ENCODE measurements around the gene C8A. TPM values are rescaled to one million over a fixed set of nuclear protein-coding genes. Genes with fewer than 3 reads are reported as not detected.

C8A gene
- total RNA-seq, 1 donor from 2014 or later, result not detected

DNA sequence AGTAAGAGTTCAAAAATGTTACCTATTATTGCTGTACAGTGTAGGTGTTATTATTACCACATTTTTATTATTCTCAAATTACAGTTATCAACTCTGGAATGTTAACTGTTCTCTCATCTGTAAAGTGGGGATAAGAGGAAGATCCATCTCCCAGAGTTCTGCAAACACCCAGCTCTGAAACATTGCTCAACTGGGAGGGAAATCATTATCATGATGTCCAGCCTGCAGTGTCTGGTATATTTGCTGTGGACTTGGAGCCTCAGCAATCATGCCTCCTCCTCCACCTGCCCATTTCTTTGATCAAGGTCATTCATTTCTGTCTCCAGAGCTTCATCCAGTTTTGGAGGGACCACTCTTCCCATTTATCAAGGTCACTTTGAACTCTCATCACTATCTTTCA, 39.4 kb downstream of the C8A start:
- DNase-seq, result no peak

DNA sequence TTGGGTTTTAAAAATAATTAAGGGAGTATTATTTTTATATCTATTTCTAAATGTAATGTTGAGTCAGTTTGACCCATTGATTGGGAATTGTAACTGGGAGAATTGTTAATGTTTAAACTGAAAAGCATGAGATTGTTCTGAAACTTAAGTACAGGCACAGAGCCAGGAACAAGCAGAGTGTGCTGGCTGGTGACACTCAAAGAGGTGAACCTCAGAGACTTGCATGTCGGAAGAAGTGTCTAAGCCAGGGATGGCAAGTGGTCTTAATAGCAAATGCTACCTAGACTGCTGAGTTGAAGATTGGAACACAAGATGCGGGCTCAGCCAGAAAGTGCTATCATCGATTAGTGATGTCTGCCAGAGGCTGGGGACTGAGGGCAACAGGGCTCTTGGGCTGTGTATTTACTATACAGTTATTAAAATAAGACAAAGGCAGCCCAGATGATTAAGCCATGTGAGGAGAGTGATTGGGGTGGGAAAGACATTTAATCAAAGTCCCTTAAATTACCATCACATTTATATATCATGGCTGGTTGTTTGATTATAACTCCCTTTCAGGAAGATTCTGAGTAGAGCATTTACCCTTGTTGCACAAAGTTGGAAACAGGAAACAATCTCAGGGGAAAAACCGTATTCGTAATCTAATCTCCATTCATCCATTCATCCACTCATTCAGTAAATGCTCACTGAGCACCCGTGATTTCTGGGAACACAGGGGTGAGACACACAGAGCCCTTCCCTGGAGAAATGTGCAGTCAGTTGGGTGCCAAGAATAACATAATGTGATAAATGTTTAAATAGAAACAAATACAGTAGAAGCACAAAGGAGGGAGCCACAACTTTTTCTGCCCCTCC, 42.8 kb downstream of the C8A start:
- DNase-seq, result no peak

DNA sequence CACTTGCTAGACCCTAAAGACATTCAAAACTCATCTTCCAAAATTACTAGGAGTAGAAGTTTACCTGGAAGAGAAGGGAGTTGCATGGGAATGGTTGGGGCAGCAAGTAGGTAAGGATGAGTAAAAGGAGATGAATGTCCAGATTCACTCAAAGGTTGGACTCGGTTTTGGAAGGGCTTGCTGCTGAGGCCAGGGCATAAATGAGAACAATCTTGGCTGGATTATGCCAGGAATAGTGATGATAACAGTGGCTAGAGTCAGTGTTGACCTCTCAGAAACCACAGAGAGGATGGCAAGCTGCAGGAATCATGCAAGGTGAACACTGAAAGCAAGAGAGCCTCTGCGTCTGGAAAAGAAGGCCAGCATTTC, 43.4 kb downstream of the C8A start:
- DNase-seq, result no peak

DNA sequence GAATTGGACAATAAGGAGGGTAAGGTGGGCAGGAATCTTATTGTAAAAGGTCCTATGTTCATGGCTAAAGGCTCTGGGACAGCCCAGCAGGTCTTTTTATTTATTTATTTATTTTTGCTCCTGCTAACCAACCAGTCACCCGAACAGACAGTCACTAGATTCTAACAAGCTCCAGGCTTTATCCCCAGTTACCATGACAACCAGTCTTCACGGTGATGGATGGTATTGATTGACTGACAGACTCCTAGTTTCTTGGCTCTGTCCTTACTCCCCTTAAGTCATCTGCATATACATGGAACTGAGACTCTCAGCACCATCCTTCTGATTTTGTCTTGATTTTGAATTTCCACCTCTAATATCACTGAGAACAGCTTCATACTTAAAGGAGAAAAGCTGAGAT, 44.3 kb downstream of the C8A start:
- DNase-seq, result no peak

DNA sequence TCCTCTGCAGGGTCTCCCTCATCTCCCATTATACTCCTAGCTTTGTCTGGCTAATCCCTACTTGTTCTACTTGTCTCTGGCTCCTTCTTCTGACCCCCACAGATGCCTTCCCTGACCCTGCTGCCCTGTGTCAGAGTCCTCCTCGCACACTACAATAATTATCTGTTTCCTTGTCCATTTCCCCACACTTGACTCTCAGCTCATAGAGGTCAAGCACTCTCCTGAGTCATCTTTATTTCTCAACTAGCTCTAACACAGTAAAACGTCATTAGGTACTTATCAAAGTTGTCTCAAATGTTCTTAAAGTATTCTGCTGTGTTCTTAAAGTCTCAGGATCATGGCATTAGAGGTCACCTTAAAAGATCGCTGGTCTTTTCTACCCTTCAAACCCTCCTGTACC, 47.1 kb downstream of the C8A start:
- DNase-seq, result no peak

DNA sequence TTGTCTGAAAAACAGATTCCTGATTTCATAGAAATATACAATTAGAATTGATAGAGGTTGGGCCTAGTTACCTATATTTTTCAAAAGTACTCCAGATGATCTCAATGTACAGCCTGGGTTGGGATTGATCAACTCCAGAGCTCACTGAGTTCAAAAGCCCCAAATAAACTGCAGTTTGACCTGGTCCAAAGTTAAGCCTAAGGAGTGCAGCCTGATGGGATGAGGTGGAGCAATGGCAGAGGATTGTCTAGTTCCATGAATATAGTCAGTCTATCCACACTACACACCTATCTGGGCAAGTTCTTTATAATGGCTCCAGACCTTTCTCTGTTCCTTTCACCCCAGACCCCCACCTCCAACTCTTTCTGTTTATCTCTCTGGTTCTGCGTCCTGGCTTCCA, 49.2 kb downstream of the C8A start:
- DNase-seq, result no peak

DNA sequence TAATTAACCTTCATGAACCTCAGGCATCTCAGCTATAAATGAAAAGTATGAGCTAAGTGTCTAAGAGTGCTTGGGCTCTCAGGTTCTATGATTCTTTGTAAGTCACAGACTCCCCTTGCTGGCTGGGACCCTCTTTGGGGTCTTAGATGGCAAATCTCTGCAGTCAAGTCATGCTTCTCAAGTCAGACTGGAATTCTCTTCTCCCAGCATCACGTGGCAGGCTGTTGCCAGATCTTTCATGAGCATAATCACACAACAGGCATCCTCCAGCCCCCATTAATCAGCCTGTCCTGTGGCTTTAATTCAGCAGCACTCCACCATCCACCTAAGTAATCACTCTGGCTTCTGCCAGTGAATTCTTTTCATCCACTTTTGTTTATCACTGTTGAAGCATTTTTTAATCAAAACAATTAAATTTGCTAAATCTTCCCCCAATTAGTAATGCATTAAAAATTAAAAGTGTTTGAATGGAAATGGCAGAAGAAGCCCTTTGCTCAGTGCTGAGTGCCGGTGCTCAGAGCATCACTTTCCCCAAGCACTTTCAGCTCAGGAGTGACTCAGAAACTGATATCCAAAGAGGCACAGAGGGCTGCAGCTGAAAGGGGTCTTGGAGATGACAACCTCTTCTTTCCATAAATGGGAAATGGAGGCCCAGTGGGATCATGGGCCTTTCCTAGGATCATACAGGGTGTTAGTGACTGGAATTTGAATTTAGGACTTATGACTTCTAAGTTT, 50.2 kb downstream of the C8A start:
- no peak for DNase-seq

DNA sequence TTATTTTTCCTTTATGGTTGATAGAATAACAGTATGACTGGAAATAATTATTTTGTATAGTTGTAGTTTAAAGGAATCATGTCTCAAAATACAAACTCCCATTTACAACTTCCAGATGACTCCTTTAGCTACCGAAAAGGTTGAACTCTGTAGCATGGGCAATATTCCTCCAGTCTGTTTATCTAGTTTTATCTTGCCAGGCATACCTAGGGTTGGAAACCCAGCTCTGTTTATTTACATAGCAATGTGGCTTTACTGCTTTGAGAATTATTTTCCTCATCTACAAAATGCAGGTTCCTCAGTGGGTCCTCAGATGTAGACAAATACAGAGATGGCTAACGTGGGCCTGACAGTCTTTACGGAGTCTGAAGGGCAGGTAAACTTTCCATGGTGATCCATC, 51.1 kb downstream of the C8A start:
- DNase-seq, result no peak

DNA sequence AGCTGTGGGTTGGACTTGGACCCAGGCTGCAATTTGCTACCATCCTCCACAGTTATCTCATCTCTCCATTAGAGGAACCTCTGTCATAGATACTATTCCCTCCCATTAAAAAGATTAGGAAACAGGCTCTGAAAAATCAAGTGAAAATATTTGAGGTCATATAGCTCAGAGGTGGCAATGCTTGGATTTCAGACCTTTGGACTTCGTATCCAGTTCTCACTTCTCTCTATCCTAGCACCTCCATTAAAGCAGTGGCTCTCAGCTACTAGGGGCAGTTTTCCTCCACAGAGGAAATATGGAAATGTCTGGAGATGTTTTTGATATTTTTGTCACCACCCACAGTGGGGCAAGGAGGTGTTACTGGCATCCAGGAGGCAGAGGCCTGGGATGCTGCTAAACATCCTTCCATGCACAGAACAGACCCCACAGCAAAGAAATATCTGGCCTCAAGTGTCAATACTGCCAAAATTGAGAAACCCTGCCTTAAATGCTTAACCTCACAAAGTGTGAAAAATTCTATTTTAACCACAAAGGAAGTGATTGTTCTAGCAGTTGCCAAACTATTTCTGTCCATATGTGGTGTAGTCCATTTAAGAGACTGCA, 54.1 kb downstream of the C8A start:
- no peak for DNase-seq

DNA sequence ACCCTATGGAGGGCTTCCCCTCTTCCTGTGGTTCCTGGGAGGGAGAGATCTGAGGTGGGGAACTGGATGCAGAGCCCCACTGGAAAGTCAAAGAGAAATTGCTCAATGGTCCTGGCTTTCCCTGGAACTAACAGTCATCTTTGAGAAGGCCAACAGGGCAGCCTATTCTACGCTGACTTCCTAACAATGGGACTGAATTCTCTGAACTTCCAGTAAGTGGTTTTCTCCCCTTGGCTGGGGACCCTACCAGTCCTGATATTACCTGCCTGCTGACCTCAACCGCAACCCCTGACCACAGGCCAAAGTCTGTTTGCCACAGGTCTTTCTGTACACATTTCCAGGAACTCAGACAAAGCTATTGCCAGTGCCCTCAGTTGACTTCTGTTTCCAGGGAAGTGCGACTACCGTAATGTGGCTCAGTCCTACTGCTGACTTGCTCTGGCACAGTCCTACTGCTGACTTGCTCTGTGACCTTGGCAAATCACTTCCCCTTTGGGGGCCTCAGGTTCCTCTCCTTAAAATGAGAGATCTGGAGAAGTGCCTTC, 55.9 kb downstream of the C8A start:
- no peak for DNase-seq

DNA sequence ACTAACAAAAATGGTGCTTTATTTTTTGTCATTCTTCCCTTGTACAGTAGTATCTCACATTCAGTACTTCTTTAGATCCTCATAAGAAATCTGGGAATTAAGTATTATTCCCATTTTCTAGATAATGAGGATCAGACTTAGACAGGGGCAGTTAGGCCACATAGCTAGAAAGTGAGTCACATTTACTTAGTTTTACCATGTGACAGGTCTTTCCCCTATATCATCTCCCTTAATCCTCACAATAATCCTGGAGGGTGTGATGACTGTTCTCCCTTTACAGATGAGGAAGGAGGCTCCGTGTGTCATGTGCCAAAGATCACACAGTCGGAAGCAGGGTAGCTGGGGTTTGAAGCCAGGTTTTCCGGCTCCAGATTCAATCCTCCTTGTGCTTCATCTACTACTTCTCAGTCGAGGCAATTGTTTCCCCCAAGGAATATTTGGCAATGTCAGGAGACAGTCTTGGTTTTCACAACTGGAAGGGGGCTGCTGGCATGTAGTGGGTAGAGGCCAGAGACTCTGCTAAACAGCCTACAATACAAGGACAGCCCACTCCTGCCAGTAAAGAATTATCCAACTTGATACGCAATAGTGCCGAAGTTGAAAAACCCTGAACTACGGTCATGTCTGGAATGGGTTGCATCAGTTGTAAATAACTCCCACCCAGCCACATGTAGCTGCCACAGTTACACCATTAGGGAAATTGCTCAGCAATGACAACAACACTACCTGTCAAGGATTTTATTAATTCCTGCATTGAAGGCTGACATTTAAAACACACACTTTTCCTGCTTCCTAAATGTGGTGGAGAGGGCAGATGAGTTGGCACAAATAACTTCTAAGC, 56.7 kb downstream of the C8A start:
- DNase-seq, result no peak

DNA sequence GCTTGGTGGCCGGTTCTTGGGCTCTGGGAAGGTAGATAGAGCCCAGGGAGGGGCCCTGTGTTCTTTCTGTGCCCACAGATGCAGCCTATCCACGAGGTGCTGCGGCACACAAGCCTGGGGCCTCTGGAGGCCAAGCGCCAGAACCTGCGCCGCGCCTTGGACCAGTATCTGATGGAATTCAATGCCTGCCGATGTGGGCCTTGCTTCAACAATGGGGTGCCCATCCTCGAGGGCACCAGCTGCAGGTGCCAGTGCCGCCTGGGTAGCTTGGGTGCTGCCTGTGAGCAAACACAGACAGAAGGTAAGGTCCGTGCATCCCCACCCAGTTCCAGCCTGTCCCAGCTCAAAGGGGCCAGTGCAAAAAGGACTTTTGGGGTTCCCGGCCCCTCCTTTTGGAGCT, 57.7 kb downstream of the C8A start:
- DNase-seq, result no peak

DNA sequence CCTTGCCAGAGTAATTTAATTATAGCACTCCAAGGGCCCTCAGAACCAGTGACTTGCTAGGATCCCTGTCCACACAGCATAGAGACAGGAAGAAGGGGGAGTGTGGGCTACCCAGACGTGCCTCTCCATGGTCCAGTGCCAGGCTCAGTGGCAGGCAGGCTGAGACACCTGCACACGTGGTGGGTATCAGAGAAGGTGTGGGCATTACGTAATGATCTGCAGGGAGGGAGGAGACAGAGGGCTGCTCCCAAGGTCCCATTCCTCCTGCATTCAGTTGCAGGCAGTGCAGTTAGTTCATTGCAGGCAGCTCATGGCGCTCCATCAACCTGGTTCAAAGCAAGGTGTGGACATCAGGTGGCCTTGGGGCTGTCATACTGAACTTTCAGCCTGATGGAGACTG, 61.4 kb downstream of the C8A start:
- no peak for DNase-seq

DNA sequence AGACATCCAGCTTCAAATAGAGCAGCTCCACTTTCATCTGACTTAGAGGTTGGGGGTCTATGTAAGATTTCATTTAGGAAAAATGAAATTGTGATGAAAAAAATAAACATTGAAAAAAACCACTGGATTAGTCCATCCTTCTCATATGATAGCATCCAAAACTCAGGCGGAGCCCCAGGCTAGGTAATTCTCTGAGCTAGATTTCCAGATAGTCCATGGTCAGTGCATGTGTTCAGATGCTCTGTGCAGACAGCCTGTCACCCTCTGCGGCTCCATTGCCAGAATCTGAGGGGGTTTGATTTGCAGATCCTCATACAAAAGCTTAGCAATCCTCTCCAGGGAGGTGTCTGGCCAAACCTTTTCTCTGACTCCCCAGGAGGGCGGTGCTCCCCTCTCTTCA, 62.0 kb downstream of the C8A start:
- no peak for DNase-seq

DNA sequence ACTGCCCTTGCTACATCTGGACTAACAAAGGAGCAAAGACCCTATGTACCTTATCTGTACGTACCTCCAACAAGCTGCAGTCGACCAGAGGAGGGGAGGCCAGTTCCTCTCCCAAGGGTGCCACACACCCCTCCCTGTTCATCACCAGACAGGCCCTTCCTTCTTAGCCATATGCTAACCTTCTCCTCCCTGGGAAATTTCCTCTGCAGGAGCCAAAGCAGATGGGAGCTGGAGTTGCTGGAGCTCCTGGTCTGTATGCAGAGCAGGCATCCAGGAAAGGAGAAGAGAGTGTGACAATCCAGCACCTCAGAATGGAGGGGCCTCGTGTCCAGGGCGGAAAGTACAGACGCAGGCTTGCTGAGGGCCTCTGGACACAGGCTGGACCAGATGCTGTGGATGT, 62.8 kb downstream of the C8A start:
- DNase-seq, result peak; percentile 22

DNA sequence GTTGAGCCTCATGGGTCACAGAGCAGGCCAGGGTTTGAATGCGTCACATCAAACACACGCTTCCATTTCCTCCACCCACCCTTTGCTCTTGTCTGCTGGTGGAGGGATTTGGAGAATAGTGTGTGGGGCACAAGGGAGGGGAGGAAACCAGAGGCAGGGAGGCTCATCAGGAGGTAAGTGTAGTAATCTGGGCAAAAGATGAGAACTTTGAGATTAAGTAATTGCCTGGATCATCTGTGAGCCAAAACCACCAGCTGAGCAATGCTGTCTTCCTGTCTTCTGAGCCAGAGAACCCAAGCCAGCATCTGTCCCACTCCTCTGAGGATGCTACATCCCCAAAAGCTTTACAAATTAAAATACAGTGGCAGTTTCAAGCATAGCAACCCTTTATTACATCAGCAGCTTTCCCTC, 66.0 kb downstream of the C8A start:
- peak; percentile 41 for DNase-seq

DNA sequence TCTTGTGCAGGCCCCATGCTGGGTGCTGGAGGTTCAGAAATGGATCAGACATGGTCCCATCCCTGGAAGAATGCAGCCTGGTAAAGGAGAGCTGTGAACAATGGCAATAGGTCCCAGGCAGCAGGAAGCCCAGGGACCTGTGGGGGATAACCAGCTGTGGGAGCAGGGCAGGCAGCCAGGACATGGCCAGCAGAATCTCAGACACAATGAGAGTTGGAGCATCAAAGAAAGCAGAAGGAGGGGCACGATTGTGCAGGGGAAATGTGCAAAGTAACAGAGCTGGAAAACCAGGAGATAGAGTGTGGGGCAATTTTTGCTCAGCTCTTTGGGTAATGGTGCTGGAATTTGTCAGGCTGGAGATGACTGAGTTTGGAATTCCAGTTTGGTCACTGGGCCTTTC, 66.9 kb downstream of the C8A start:
- peak; percentile 29 for DNase-seq

DNA sequence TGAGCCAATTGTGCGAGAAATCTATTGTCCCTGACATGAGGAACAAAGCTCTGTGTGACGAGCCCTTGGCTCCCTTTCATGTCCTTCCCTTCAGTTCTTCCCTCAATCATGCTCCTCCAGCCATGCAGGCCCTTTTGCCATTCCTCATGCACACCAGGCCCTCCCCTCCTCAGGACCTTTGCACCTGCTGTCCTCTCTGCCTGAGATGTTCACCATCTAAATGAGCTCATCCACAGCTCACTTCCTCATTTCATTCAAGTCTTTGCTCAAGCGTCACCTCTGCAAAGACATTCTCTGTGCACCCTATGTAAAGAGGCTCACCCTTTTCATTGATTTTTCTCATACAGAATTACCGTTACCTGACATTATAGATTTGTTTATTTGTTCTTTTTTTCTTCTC, 67.5 kb downstream of the C8A start:
- DNase-seq, result no peak

DNA sequence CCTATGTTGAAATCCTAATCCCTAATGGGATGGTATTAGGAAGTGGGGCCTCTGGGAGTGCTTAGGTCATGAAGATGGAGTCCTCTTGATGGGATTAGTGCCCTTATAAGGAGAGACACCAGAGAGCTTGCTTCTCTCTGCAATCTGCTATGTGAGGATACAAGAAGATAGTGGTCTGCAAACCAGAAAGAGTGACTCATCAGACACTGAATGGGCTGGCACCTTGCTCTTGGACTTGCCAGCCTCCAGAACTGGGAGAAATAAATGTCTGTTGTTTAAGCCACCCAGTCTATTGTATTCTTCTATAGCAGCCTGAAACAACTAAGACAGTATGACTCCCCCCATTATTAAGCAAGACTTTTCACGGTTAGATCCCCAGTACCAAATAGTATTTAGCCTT, 67.9 kb downstream of the C8A start:
- no peak for DNase-seq

DNA sequence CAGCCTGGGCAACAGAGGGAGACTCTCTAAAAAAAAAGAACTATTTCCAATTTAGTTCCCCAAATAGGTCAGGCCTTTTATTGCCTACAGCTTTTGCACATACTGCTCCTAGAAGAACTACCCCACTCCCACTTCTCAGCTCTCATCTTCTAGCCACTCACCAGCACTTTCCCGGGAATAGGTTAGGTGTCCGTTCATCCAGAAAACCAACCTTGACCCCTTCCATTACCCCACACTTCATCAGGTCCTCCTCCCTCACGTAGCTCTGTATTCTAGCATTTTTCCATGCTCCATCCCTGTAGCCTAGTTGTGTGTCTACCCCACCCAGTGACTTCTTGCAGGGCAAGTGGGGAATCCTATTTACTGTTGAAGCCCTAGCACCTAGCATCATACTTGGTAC, 68.6 kb downstream of the C8A start:
- DNase-seq, result no peak

DNA sequence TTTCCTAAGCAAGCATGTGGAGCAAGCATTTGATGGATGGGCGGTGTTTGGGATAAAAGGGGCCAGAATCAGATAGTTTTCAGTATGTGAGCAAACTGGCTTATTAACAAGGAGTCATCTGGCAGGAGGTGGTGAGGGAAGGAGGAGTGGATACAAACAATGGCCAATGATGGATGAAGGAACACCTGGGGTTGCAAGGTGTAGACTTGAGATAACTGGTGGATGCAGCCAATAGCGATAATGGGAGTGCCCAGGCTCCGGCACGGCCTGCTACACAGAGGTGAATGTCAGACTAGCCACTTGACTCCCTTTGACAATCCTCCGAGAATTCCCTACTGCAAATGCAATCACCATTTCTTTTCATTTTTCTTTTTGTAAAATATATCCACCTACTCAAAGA, 69.5 kb downstream of the C8A start:
- no peak for DNase-seq

DNA sequence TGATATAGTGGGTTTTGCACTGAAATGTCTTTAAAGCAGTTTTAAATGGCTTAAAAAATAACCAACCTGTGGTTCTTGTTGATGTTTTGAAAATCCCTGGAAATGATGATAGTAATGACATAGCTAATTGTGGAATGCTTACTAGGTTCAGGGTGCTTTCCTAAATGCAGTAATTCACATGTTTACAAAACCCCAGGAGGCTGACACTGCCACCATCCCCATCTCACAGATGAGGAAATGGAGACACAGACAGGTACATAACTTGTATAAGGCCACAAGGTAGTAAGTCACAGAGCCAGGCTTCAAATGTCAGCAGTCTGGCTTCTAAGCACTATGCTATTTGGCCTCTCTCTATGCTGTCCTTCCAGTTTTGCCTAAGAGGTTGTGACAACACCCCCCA, 70.6 kb downstream of the C8A start:
- no peak for DNase-seq
